Testis (tissue), 2 donors: ENCODE data around the gene CDH13.

Experiments
- CTCF ChIP-seq, 3 experiments: fragments of 450-650 bp in 2 of 3; fragments of 200-600 bp in 1 of 3; sonication (generic) in 1 of 3; IDR thresholded peaks; one replicate each; pipeline ENCODE4 v1.5.1; 2016 to 2019; ENCODE audit warnings: antibody characterized with exemption in 3 of 3, mild to moderate bottlenecking in 2 of 3, moderate library complexity in 1 of 3
- POLR2A ChIP-seq: fragments of 450-650 bp; IDR thresholded peaks from one replicate; pipeline ENCODE4 v1.6.1; 2017; ENCODE audit warnings: antibody characterized with exemption, mild to moderate bottlenecking, moderate library complexity

- no peak for TF ChIP-seq POLR2A
- TF ChIP-seq CTCF (IDR thresholded peaks at IDR 0.05), result no peak
These were observed 483.5 kb downstream of the CDH13 start for GRCh38 chr16:83110269-83110668.
